SJCRH30 (cell line): ENCODE results near the gene MTIF2. TPM values are rescaled to one million over a fixed set of nuclear protein-coding genes. Genes with fewer than 3 reads are reported as not detected.
A peak's percentile ranks its signal among the peaks of the same experiment; 100 is the strongest.
"Not testable (repeated sequence)": the region's sequence is repeated elsewhere in the genome, so short reads cannot be mapped to it uniquely, and the experiment has no call there.

Experiments used
- DNase-seq, 2 experiments: peaks; one replicate each; pipeline ENCODE4 v3.0.0-alpha.2; 2015 to 2020
- H3K27ac ChIP-seq: fragments of 250-450 bp; sonication (Bioruptor Pico); 2 replicates; pipeline ENCODE4 v1.5.1; 2020; ENCODE audit warnings: mild to moderate bottlenecking, moderate library complexity
- H3K27me3 ChIP-seq: fragments of 250-450 bp; sonication (Bioruptor Pico); 2 replicates; pipeline ENCODE4 v1.5.1; 2020; ENCODE audit warnings: mild to moderate bottlenecking, moderate library complexity
- H3K36me3 ChIP-seq: fragments of 250-450 bp; sonication (Bioruptor Pico); 2 replicates; pipeline ENCODE4 v1.5.1; 2020; ENCODE audit warnings: mild to moderate bottlenecking, moderate library complexity
- H3K4me1 ChIP-seq: fragments of 250-450 bp; sonication (Bioruptor Pico); 2 replicates; pipeline ENCODE4 v1.5.1; 2020; ENCODE audit warnings: mild to moderate bottlenecking, moderate library complexity
- H3K4me3 ChIP-seq: fragments of 250-450 bp; sonication (Bioruptor Pico); 2 replicates; pipeline ENCODE4 v1.5.1; 2020; ENCODE audit warnings: mild to moderate bottlenecking, moderate library complexity
- H3K9me3 ChIP-seq: fragments of 250-450 bp; sonication (Bioruptor Pico); replicated peaks from 2 replicates; pipeline ENCODE4 v1.5.1; 2020; ENCODE audit warnings: mild to moderate bottlenecking, moderate library complexity
- total RNA-seq: library from RNA; depleted of rRNA; stranded (reverse); fragments of >200 nt; shearing (Covaris generic); gene quantifications from 2 replicates; pipeline ENCODE4 v1.2.3, GENCODE V29; 2014

The MTIF2 gene
- total RNA-seq, 1 experiment from 2014 or later = 60.5 TPM

GRCh38 chr2:55274346-55274745 lies 5.3 kb upstream of the MTIF2 start:
- not testable (repeated sequence) for H3K4me1 ChIP-seq, H3K27me3 ChIP-seq, H3K36me3 ChIP-seq, H3K9me3 ChIP-seq, H3K27ac ChIP-seq, H3K4me3 ChIP-seq, DNase-seq

DNA sequence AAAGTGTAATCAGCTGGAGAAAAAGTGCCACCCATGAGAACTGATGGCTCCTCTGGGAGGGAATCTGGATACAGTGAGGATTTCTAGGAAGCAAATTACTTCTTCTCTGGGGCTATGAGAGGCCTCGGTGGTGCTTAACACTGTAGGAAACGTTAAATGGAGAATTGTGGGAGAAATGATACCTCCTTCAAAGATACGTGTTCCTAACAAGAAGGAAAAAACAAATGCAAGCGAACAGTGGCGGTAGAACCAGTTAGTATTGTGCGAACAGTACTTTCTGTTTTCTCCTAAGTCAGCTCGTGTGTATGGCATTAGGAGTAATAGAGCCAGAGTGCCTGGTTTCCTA lies 587 bp upstream of the MTIF2 start:
- H3K4me3 ChIP-seq = peak overlapping the region; percentile 71
- 0 out of 2 replicates have a peak, but pooled peaks cover 3% of the 10 kb centered on the region for H3K4me1 ChIP-seq
- H3K27me3 ChIP-seq = no peaks in the 10 kb centered on the region
- peak in 1 of 2 experiments; percentile 51 for DNase-seq
- H3K36me3 ChIP-seq = peaks cover 3% of the 10 kb centered on the region; the same call in 1 of the 2 replicates
- H3K27ac ChIP-seq = peak overlapping the region; percentile 49
- H3K9me3 ChIP-seq = no peaks in the 10 kb centered on the region

DNA sequence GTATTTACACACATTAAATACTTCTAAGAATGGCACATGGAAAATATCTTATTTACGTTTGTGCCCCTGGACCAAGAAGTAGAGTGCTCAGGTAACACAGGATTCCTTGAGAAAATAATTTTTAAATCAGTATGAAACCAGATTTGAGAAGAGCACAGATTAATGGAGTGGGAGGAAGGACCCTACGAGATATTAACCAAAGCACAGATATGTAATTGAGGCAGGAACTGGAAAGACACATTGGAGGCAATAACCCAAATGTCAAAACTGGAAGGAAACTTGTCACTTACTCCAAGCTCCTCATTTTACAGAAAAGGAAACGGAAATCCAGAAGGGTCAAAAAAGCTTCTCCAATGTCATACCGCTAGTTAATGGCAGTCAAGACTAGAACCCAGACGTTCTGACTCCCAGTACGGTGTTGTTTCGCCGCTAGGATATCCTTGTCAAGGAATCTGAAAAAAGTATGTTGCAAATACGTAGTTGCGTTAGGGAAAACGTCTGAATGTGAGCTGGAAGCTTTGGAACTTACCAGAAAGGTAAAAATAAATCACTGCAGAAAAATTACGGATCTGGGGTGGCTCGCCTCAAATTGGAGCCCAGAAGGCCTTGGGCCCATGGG lies 634 bp downstream of the MTIF2 start:
- H3K4me3 ChIP-seq = peak overlapping the region; percentile 71
- no peak for DNase-seq

DNA sequence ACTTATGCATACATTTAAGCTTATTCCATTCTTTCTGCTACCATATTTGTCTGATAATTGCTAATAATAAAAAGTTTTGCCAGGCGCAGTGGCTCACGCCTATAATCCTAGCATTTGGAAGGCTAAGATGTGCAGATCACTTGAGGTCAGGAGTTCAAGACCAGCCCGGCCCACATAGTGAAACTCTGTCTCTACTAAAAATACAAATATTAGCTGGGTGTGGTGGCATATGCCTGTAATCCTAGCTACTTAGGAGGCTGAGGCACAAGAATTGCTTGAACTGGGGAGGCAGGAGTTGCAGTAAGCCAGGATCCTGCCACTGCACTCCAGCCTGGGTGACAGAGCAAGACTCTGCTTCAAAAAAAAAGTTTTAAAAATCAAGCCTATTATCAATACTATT lies 9.4 kb downstream of the MTIF2 start:
- H3K4me1 ChIP-seq, H3K27me3 ChIP-seq, DNase-seq, H3K27ac ChIP-seq, H3K4me3 ChIP-seq, H3K9me3 ChIP-seq: not testable (repeated sequence)
- H3K36me3 ChIP-seq = peaks cover 54% of the 10 kb centered on the region

More for the DNA sequence above, 634 bp downstream of the MTIF2 start:
- peaks cover 8% of the 10 kb centered on the region for H3K36me3 ChIP-seq
- H3K9me3 ChIP-seq = no peaks in the 10 kb centered on the region
- H3K27ac ChIP-seq = peak overlapping the region; percentile 49
- H3K27me3 ChIP-seq = no peaks in the 10 kb centered on the region
- H3K4me1 ChIP-seq = 0 out of 2 replicates have a peak, but pooled peaks cover 3% of the 10 kb centered on the region

GRCh38 chr2:55252832-55253231 lies 16.2 kb downstream of the MTIF2 start:
- Histone ChIP-seq H3K36me3 (peaks cover 46% of the 10 kb centered on the region), H3K4me3 (no peak overlapping the region), H3K27ac (no peak overlapping the region), H3K9me3 (no peaks in the 10 kb centered on the region), H3K27me3 (no peaks in the 10 kb centered on the region), H3K4me1 (no peaks in the 10 kb centered on the region)
- no peak for DNase-seq

DNA sequence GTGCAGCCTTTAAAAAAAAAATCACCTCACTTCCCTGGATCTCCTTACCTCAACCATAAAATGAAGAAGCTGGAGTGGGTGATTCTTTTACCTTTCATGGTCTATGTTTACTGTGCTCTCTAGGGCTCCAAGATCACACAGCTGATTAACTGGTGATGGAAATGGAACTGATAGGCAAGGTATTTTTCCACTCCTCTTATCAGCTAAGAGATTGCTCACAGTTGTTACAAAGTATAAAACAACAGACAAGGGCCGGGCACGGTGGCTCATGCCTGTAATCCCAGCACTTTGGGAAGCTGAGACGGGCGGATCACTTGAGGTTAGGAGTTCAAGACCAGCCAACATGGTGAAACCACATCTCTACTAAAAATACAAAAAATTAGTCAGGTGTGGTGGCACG lies 22.0 kb downstream of the MTIF2 start:
- no peaks in the 10 kb centered on the region for H3K4me1 ChIP-seq

GRCh38 chr2:55245411-55245810 lies 23.6 kb downstream of the MTIF2 start:
- H3K4me3 ChIP-seq = no peak overlapping the region
- no peaks in the 10 kb centered on the region for H3K4me1 ChIP-seq
- H3K36me3 ChIP-seq = peaks cover 46% of the 10 kb centered on the region

More for the DNA sequence above, 22.0 kb downstream of the MTIF2 start:
- no peak overlapping the region for H3K27ac ChIP-seq
- no peaks in the 10 kb centered on the region for H3K27me3 ChIP-seq
- H3K36me3 ChIP-seq = peaks cover 44% of the 10 kb centered on the region
- H3K9me3 ChIP-seq = no peaks in the 10 kb centered on the region
- H3K4me3 ChIP-seq = no peak overlapping the region
- DNase-seq = no peak

DNA sequence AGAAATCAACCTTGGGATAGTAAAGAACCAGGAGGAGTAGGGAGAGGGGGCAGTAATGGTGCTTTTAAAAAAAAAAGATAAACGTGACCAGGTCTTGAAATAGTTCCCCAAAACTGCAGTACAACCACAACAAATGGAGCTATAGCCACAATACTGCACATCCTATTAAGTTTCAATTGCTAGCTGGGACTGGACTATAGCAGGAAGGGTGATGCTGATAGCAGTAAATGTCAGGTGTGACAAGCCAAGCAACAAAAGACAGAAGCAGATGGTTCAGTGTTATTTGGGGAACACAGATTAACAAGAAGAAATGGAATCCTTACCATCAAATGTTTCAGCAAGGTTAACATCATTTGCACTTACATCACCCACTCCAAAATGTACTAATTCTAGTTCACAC lies 26.4 kb downstream of the MTIF2 start:
- H3K27ac ChIP-seq = no peak overlapping the region
- peaks cover 63% of the 10 kb centered on the region for H3K36me3 ChIP-seq
- no peaks in the 10 kb centered on the region for H3K9me3 ChIP-seq
- H3K27me3 ChIP-seq = no peaks in the 10 kb centered on the region
- no peaks in the 10 kb centered on the region for H3K4me1 ChIP-seq
- no peak for DNase-seq
- H3K4me3 ChIP-seq = no peak overlapping the region

More at GRCh38 chr2:55245411-55245810, 23.6 kb downstream of the MTIF2 start:
- DNase-seq = no peak
- no peaks in the 10 kb centered on the region for H3K27me3 ChIP-seq
- H3K27ac ChIP-seq = no peak overlapping the region
- no peaks in the 10 kb centered on the region for H3K9me3 ChIP-seq

- H3K4me1 ChIP-seq, H3K27me3 ChIP-seq, H3K27ac ChIP-seq, DNase-seq, H3K9me3 ChIP-seq, H3K4me3 ChIP-seq: not testable (repeated sequence)
- H3K36me3 ChIP-seq = peaks cover 71% of the 10 kb centered on the region
These were observed 27.4 kb downstream of the MTIF2 start for GRCh38 chr2:55241582-55241981.

- Histone ChIP-seq H3K4me1 (no peaks in the 10 kb centered on the region), H3K36me3 (peaks cover 81% of the 10 kb centered on the region), H3K27me3 (no peaks in the 10 kb centered on the region), H3K27ac (no peak overlapping the region), H3K4me3 (no peak overlapping the region), H3K9me3 (no peaks in the 10 kb centered on the region)
- no peak for DNase-seq
These were observed 29.3 kb downstream of the MTIF2 start for GRCh38 chr2:55239656-55240222.

DNA sequence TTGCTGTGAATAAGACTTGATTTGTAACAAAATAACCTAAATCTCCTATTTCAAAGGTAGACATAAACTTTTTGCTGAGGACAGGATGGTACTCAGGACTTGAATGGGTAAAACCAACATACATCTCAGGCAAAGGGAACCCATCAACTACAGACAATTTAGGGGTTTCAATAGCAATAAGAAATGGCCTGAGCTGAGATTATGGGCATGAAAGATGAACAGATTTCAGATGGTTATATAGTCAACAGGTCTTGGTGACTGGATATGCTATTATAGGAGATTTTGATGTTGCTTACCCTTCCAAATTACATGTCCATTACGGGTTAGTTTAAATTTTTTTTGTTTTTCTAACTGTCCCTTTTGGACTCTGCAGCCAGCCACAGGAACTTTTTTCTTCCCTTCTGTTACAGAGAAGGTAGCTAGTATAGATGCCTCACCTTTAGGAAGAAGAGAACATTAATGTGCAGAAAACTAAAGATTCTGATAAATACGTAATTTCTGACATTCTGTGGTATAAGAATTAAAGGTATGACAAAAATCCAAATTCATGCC lies 32.0 kb downstream of the MTIF2 start:
- H3K36me3 ChIP-seq = peaks cover 74% of the 10 kb centered on the region
- H3K4me1 ChIP-seq = no peaks in the 10 kb centered on the region; the same call in 1 of the 2 replicates
- no peaks in the 10 kb centered on the region for H3K9me3 ChIP-seq
- DNase-seq = no peak
- no peak overlapping the region for H3K27ac ChIP-seq
- H3K4me3 ChIP-seq = no peak overlapping the region
- no peaks in the 10 kb centered on the region for H3K27me3 ChIP-seq

DNA sequence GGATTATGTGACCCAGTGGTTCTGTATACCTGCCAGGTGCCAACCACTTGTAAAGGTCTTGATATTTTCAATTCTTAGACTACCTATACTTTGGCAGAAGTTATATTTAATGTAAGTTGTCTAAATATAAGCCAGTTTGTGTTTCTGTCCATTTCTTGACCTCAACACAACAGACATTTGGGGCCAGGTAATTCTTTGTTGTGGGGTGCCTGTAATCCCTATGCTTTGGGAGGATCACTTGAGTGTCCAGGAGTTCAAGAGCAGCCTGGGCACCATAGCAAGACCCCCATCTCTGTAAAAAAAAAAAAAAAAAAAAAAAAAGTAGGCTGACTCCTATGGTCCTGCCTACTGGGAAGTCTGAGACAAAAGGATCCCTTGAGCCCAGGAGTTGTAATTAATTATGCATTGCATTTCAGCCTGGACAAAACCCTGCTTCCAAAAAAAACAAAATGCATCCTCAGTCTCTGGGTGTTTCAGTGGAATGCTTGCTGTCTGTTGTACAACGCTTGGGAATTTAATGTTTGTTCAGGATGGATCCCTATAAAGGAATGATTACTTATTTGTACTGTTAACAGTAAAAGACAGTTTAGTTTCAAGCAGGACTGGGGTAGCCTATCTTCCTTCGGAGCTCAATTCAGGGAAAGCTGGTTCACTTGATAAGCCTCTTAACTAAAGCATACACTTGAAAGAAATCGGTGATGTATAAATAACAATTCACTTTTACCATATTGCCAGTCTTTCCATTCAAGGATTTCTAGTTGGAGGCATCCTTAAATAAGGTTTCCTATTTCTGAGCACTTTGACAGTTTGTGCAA lies 33.1 kb downstream of the MTIF2 start:
- Histone ChIP-seq H3K27ac (no peak overlapping the region), H3K4me3 (no peak overlapping the region), H3K4me1 (no peaks in the 10 kb centered on the region; the same call in 1 of the 2 replicates), H3K36me3 (peaks cover 69% of the 10 kb centered on the region), H3K9me3 (no peaks in the 10 kb centered on the region), H3K27me3 (no peaks in the 10 kb centered on the region)
- no peak for DNase-seq

DNA sequence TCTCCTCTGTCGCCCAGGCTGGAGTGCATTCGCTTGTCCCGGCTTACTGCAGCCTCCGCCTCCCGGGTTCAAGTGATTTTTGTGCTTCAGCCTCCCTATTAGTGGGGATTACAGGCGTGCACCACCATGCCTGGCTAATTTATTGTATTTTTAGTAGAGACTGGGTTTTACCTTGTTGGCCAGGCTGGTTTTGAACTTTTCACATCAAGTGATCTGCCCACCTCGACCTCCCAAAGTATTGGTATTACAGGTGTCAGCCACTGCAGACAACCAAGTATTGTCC lies 35.4 kb downstream of the MTIF2 start:
- no peaks in the 10 kb centered on the region for H3K27me3 ChIP-seq
- H3K36me3 ChIP-seq = peaks cover 53% of the 10 kb centered on the region
- no peaks in the 10 kb centered on the region; the same call in 1 of the 2 replicates for H3K4me1 ChIP-seq
- peak overlapping the region; percentile 76 for H3K4me3 ChIP-seq
- no peak overlapping the region for H3K27ac ChIP-seq
- H3K9me3 ChIP-seq = no peaks in the 10 kb centered on the region
- DNase-seq = no peak

- DNase-seq = peak; percentile 33 to 46
- Histone ChIP-seq H3K27ac (peak overlapping the region; percentile 94), H3K9me3 (no peaks in the 10 kb centered on the region), H3K4me3 (peak overlapping the region; percentile 76), H3K36me3 (peaks cover 49% of the 10 kb centered on the region), H3K4me1 (no peaks in the 10 kb centered on the region; the same call in 1 of the 2 replicates), H3K27me3 (no peaks in the 10 kb centered on the region)
These were observed 36.0 kb downstream of the MTIF2 start for GRCh38 chr2:55232863-55233657.
